Activated CD8-positive, alpha-beta memory T cell treated with anti-CD3 and anti-CD28 coated beads, Interleukin-2, amount 10 ng/mL, durations not matched to agents 7 days and 5 days (primary cell): ENCODE results near the gene CPT1B. TPM values are rescaled to one million over a fixed set of nuclear protein-coding genes. Genes with fewer than 3 reads are reported as not detected.
"Not testable (repeated sequence)": the region's sequence is repeated elsewhere in the genome, so short reads cannot be mapped to it uniquely, and the experiment has no call there.

Source experiments
- ATAC-seq: fragments of 150-1000 bp; cut with Tn5 transposase; one replicate; pipeline ENCODE4 v1.10.0; 2021; ENCODE audit warnings: moderate library complexity
- CTCF ChIA-PET: fragments of 350-600 bp; sonication (Branson Sonifier 250); formaldehyde crosslinking; loops from one replicate; lab custom pipeline; 2021; ENCODE audit warnings: antibody characterized with exemption; lab: Charles Lee
- DNase-seq: peaks from one replicate; pipeline ENCODE4 v3.0.0-alpha.2; 2020
- H3K27ac Mint-ChIP-seq: one replicate; pipeline ENCODE4 v1.8.0; 2021; ENCODE audit warnings: mild to moderate bottlenecking, mixed read lengths
- H3K27me3 Mint-ChIP-seq: one replicate; pipeline ENCODE4 v1.8.0; 2021; ENCODE audit warnings: mixed read lengths
- H3K36me3 Mint-ChIP-seq: one replicate; pipeline ENCODE4 v1.8.0; 2021; ENCODE audit warnings: mild to moderate bottlenecking, mixed read lengths
- H3K4me1 Mint-ChIP-seq: one replicate; pipeline ENCODE4 v1.8.0; 2021; ENCODE audit warnings: mixed read lengths
- H3K4me3 Mint-ChIP-seq: one replicate; pipeline ENCODE4 v1.8.0; 2021; ENCODE audit warnings: mild to moderate bottlenecking, moderate library complexity, mixed read lengths
- H3K9me3 Mint-ChIP-seq: one replicate; pipeline ENCODE4 v1.8.0; 2022; ENCODE audit warnings: low read depth, mixed read lengths
- total RNA-seq, 2 experiments: library from RNA; stranded (reverse); gene quantifications; one replicate each; pipeline ENCODE4 v1.2.3, GENCODE V29; 2021

The CPT1B gene
- total RNA-seq, 2 experiments from 2014 or later, result 80.1 to 87.6 TPM

GRCh38 chr22:50550395-50550794 lies 27.8 kb downstream of the CPT1B start:
- H3K36me3 Mint-ChIP-seq, result no peaks in the 10 kb centered on the region
- no peak for ATAC-seq
- H3K27me3 Mint-ChIP-seq, result peaks cover 2% of the 10 kb centered on the region
- H3K4me1 Mint-ChIP-seq, result peaks cover 31% of the 10 kb centered on the region
- no peaks in the 10 kb centered on the region for H3K9me3 Mint-ChIP-seq
- CTCF ChIA-PET, result interaction anchor here (0.8 to 8.5 kb wide), 4 partner anchors 13 to 70 kb away, joined by 3 to 75 read pairs (median 29); partner anchors contain the start of genes SCO2 and SYCE3
- H3K27ac Mint-ChIP-seq, result peak overlapping the region; percentile 45
- DNase-seq, result no peak
- H3K4me3 Mint-ChIP-seq, result peak overlapping the region; percentile 16

GRCh38 chr22:50548921-50549790 lies 29.1 kb downstream of the CPT1B start:
- peak overlapping the region; percentile 88 for H3K27ac Mint-ChIP-seq
- DNase-seq (no peak), ATAC-seq (peak; percentile 14)
- no peaks in the 10 kb centered on the region for H3K36me3 Mint-ChIP-seq
- H3K4me1 Mint-ChIP-seq, result peaks cover 43% of the 10 kb centered on the region
- H3K9me3 Mint-ChIP-seq, result no peaks in the 10 kb centered on the region
- CTCF ChIA-PET, result interaction anchor here (0.7 to 8.5 kb wide), 12 partner anchors 9 to 299 kb away, joined by 3 to 75 read pairs (median 4); partner anchors contain the start of genes CPT1B, HDAC10, SCO2 and SYCE3
- H3K4me3 Mint-ChIP-seq, result peak overlapping the region; percentile 78
- no peaks in the 10 kb centered on the region for H3K27me3 Mint-ChIP-seq

GRCh38 chr22:50548040-50548920 lies 29.9 kb downstream of the CPT1B start:
- peak overlapping the region; percentile 90 for H3K27ac Mint-ChIP-seq
- H3K36me3 Mint-ChIP-seq, result no peaks in the 10 kb centered on the region
- H3K4me1 Mint-ChIP-seq, result peaks cover 46% of the 10 kb centered on the region
- DNase-seq (peak; percentile 78), ATAC-seq (peak; percentile 48)
- H3K4me3 Mint-ChIP-seq, result peak overlapping the region; percentile 68
- H3K9me3 Mint-ChIP-seq, result no peaks in the 10 kb centered on the region
- CTCF ChIA-PET, result interaction anchor here (0.7 to 8.5 kb wide), 17 partner anchors 9 to 298 kb away, joined by 3 to 75 read pairs (median 5); partner anchors contain the start of genes CPT1B, HDAC10, NCAPH2 and SCO2
- no peaks in the 10 kb centered on the region for H3K27me3 Mint-ChIP-seq

- H3K27me3 Mint-ChIP-seq, result no peaks in the 10 kb centered on the region
- ATAC-seq (no peak), DNase-seq (no peak)
- CTCF ChIA-PET, result interaction anchor here (0.9 to 8.5 kb wide), 13 partner anchors 8 to 297 kb away, joined by 3 to 75 read pairs (median 8); partner anchors contain the start of genes HDAC10, NCAPH2, SCO2 and SYCE3
- H3K9me3 Mint-ChIP-seq, result no peaks in the 10 kb centered on the region
- H3K36me3 Mint-ChIP-seq, result peaks cover 3% of the 10 kb centered on the region
- H3K4me1 Mint-ChIP-seq, result peaks cover 50% of the 10 kb centered on the region
- peak overlapping the region; percentile 80 for H3K27ac Mint-ChIP-seq
- peak overlapping the region; percentile 54 for H3K4me3 Mint-ChIP-seq
Measured at GRCh38 chr22:50547263-50547985, 30.8 kb downstream of the CPT1B start.

GRCh38 chr22:50546326-50547262 lies 31.6 kb downstream of the CPT1B start:
- Mint-ChIP-seq H3K36me3 (peaks cover 4% of the 10 kb centered on the region), H3K9me3 (no peaks in the 10 kb centered on the region), H3K4me1 (peaks cover 58% of the 10 kb centered on the region), H3K27ac (peak overlapping the region; percentile 92), H3K27me3 (no peaks in the 10 kb centered on the region), H3K4me3 (peak overlapping the region; percentile 32)
- DNase-seq (no peak), ATAC-seq (no peak)
- CTCF ChIA-PET, result interaction anchor here (0.8 to 8.5 kb wide), 12 partner anchors 7 to 94 kb away, joined by 3 to 75 read pairs (median 18); partner anchors contain the start of genes NCAPH2, SCO2, SYCE3 and TYMP

GRCh38 chr22:50545522-50546325 lies 32.5 kb downstream of the CPT1B start, which contains the start of gene KLHDC7B:
Gene KLHDC7B (plus strand): TSS chr22:50545899. CDS start chr22:50546244, 345 bp downstream.
- peak within 1 kb of the TSS; percentile 92 for H3K27ac Mint-ChIP-seq
- H3K27me3 Mint-ChIP-seq, result no peaks in the 10 kb centered on the region
- H3K4me3 Mint-ChIP-seq, result peak within 1 kb of the TSS; percentile 32
- peaks cover 65% of the 10 kb centered on the region for H3K4me1 Mint-ChIP-seq
- CTCF ChIA-PET, result interaction anchor here (0.7 to 2.5 kb wide), 10 partner anchors 8 to 95 kb away, joined by 3 to 22 read pairs (median 6); partner anchors contain the start of genes SCO2, SYCE3 and TYMP
- ATAC-seq (peak; percentile 20), DNase-seq (peak; percentile 78)
- peaks cover 7% of the 10 kb centered on the region for H3K36me3 Mint-ChIP-seq
- H3K9me3 Mint-ChIP-seq, result no peaks in the 10 kb centered on the region

GRCh38 chr22:50544746-50545253 lies 33.4 kb downstream of the CPT1B start:
- ATAC-seq, result no peak
- H3K4me1 Mint-ChIP-seq, result peaks cover 64% of the 10 kb centered on the region
- CTCF ChIA-PET, result interaction anchor here (0.7 to 2.5 kb wide), 7 partner anchors 9 to 77 kb away, joined by 3 to 22 read pairs (median 12); partner anchors contain the start of genes SCO2, SYCE3 and TYMP

GRCh38 chr22:50544078-50544745 lies 34.0 kb downstream of the CPT1B start:
- peak overlapping the region; percentile 92 for H3K27ac Mint-ChIP-seq
- CTCF ChIA-PET, result interaction anchor here (1.6 to 2.5 kb wide), 6 partner anchors 12 to 77 kb away, joined by 6 to 22 read pairs (median 16); partner anchors contain the start of genes SCO2, SYCE3 and TYMP
- DNase-seq (peak; percentile 93), ATAC-seq (peak; percentile 51)
- H3K36me3 Mint-ChIP-seq, result peaks cover 7% of the 10 kb centered on the region
- peaks cover 65% of the 10 kb centered on the region for H3K4me1 Mint-ChIP-seq
- H3K4me3 Mint-ChIP-seq, result peak overlapping the region; percentile 49
- H3K9me3 Mint-ChIP-seq, result no peaks in the 10 kb centered on the region
- no peaks in the 10 kb centered on the region for H3K27me3 Mint-ChIP-seq

More at GRCh38 chr22:50544746-50545253, 33.4 kb downstream of the CPT1B start:
- Mint-ChIP-seq H3K4me3 (peak overlapping the region; percentile 49), H3K36me3 (peaks cover 7% of the 10 kb centered on the region), H3K27ac (peak overlapping the region; percentile 92), H3K9me3 (no peaks in the 10 kb centered on the region), H3K27me3 (no peaks in the 10 kb centered on the region)
- DNase-seq, result peak; percentile 74

- DNase-seq, result peak; percentile 66
- Mint-ChIP-seq H3K36me3 (peaks cover 15% of the 10 kb centered on the region), H3K27ac (peak overlapping the region; percentile 98), H3K9me3 (no peaks in the 10 kb centered on the region), H3K4me3 (no peak overlapping the region), H3K4me1 (peaks cover 73% of the 10 kb centered on the region), H3K27me3 (no peaks in the 10 kb centered on the region)
- CTCF ChIA-PET, result interaction anchor here (1.7 to 5.5 kb wide), 3 partner anchors 13 to 17 kb away, joined by 4 to 53 read pairs (median 6); partner anchors contain the start of genes SCO2 and TYMP
- no peak for ATAC-seq
Measured at GRCh38 chr22:50542416-50542927, 35.8 kb downstream of the CPT1B start.

GRCh38 chr22:50541667-50542026 lies 36.6 kb downstream of the CPT1B start:
- peaks cover 15% of the 10 kb centered on the region for H3K36me3 Mint-ChIP-seq
- H3K27ac Mint-ChIP-seq, result peak overlapping the region; percentile 98
- not testable (repeated sequence) for H3K4me3 Mint-ChIP-seq, H3K27me3 Mint-ChIP-seq, H3K9me3 Mint-ChIP-seq
- peak; percentile 13 for ATAC-seq
- DNase-seq, result peak; percentile 76
- H3K4me1 Mint-ChIP-seq, result peaks cover 74% of the 10 kb centered on the region
- CTCF ChIA-PET, result interaction anchor here (1.4 to 5.5 kb wide), 4 partner anchors 12 to 79 kb away, joined by 4 to 53 read pairs (median 19); partner anchors contain the start of genes SCO2, SYCE3 and TYMP
